HG03103 (cell line): ENCODE measurements around the gene SETBP1.

Source experiments
- ATAC-seq: cut with Tn5 transposase; IDR thresholded peaks from one replicate; pipeline ENCODE4 v1.9.1; 2021; ENCODE audit warnings: low read depth; ENCODE audit not compliant: unreplicated experiment

The SETBP1 gene

DNA sequence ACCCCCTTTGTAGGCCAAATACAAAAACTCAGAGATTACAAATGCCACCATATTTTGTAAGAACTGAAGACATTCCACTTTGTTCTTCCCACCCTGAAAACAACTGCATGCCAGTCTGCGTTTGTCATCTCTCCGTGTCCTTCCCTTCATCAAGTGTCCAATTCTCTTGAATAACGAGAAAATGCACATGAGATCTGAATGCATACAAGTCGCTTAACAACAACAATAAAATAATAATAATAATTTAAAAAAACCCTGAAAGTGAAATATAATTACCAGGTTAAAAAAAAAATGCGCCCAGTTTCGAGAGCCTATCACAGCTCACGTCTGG lies 2.0 kb upstream of the SETBP1 start:
- ATAC-seq, result no peak

DNA sequence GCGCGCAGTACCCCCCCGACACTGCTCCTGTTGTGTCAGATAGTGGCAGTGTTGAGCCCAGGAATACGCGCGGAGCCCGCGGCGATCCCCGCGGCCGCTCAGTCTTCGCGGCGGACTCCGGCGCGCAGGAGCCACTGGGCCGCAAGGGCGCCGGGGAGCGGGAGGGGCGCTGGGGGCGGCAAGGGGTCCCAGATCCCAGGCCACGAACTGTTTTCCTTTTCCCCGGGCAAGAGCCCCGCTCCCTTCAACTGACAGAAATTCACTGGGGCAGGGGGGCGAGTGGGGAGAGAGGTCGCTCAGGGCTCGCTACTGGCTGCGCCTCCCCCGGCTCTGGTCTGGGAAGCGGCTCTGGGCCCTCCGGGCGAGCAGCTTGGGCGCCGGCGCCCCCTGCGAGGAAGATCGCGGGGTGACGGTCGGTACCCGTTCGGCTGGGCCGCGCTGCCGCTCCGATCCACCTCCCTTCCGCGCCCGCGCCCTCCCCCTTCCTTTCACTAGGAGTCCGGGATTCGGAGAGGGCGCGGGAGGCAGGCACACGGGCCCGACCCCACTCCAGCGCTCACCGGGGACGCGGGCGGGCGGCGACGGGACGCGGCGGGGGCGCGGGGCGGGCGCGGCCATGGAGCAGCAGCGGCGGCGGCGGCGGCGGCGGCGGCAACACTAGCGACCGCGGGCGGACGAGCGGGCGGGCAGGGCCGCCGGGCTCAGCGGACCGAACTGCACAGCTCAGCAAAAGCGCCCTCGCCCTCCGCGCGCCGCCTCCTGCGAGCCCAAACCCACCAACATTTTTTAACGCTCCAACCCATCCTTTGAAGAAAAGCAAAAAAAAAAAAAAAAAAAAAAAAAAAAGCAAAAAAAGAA lies 1.4 kb upstream of the SETBP1 start:
- ATAC-seq, result peak; percentile 83

DNA sequence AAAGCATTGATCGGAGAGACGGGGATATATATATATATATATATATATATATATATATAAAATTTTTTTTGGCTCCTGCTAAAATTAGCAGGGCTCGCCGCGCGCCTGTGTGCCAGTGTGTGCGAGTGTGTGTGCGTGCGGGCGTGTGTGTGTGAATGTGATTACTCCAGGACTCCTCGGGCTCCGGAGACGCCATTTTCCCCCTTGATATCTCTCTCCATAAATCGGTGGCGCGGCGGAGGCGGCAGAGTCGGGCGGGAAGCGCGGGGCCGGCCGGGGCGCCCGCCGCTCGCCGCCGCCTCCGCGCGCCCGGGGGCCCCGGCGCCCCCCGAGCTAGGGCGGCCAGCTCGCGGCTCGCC lies 795 bp upstream of the SETBP1 start:
- ATAC-seq, result no peak

DNA sequence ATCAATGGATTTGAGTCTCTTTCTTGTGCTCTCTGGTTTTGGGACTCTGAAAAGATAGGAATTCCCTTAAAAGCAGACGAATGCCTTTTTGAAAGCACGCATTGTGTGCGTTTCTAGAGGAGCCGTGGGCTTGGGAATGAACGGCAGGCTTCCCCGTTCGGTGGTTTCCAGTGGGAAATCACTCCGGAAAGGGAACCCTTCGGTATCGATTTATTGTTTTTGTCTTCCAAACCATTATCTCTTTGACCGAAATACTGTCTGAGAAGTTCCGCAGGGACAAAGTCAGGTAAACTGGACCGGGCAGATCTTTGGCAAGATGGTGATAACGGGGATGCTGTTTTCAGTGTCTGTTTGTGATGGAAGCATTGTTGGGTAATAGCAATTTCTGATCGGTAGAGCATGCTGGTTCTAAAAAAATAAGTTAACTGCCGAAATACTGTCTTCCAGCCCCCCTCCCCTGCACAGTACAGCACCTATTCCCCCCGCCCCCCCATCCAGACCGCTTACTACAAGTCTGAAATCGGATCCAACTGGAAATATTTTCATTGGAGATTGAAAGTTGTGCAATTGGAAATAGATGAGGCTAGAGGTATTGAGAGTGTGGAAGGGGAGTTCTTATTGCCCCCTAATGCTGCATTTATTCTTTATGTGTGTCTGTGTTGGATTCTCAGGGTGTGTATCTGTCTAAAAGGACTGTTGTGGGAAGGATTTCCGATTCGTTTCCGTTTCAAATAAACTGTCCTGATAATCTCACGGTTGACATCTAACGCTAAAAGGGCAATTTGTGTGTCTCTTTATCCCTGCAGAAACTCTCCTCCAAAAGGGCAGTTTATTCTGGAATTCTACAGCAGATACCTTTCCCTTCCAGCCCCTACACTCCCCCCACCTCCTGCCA lies 635 bp downstream of the SETBP1 start:
- no peak for ATAC-seq

DNA sequence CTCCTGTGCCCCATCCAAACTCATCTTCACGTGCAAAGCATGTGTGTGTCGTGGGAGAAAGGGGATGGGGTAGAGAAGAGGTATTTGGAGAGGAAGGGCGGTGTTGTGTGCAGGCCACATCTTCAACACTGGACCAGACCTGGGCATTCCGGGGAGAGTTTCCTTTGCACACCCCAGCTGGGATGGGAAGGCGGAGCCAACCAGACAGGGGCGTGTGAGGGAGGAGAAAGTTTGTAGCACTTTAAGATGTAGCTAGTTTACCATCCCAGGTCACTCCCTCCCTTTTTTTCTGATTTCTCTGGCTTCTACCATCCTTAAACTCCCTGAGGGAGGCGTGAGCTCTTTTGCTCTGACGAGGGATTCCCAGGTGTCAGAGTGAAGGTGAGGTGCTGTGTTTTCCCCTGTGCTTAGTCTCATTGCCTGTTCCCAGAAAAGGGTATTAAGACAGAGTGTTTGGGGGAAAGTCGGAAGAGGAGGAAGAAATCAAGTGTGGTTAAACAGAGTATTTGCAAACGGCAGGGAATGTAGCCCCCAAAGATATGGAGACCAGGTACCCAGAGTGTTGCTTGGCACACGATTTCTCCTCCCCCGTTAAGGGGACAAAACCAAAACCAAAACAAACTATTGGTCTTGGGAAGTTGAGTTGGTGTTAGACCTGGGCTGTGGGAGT lies 1.6 kb downstream of the SETBP1 start:
- no peak for ATAC-seq

DNA sequence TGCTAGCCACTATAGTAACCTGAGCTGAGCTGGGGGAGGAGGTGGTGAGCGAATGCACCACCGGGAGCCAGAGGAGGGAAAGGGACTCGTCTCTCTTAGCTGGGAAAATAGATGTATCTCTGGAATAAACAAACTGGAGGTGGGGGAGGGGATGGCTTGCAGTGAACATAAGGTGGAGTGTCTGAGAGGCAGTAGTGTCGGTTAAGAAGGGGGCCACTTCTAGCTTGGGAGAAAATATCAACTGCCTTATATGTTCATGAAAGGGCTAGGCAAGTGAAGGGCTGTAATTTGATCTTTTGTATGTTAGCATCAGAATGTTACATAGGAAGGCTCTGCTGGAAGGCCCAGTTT lies 2.2 kb downstream of the SETBP1 start:
- no peak for ATAC-seq

DNA sequence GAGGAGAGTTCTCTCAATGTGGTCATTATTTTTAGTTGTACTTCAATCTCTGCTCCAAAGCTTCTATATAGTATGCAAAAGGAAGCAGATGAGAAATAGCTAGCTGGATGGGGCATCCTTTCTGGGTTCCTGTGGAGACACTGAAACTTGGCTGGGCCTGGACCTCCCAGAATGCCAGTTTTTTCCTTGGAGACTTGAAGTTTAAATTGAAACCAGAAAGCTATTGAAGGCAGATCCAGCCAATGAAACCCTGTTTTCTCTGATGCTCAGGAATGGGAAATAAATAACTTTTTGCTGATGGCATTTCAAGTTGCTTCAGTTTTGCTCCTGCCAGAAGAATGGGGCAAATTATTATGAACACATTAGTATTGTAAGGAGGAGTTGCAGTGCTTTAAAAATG lies 2.9 kb downstream of the SETBP1 start:
- no peak for ATAC-seq

DNA sequence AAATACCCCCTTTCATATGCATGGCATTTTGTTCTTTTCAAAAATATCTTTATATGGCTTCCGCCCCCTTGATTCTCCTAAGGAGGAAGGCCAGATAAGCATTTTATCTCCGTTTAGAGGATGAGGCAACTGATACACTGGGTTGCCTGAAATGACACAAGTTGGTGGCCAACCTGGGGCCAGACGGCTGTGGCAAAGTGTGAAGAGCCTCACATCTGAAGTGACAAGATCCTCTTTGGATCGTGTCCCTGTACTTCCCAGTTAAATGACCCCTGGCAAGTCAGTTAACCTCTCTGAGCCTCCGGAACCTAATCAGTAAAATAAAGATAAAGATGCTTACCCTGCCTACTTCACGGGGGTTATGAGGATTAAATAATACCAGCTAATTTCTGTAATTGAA lies 4.6 kb downstream of the SETBP1 start:
- no peak for ATAC-seq

DNA sequence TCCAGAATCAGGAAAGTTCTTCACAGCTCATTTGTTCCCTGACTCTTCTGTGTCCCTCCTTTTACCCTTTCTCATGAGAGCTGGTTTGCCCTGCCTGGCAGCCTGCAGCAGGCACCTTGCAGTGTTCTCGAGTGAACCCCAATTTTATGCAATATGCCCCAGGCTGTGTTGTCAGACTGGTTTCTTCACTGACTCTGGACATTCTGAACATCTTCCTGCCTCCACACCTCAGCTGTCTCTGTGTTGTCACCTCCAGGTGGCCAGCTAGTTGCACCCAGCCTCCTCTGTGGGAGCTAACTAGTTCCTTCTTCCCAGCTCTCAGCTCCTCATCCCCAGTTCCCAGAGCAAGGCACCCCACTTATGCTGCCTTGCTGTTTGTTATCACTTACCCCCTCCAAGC lies 5.5 kb downstream of the SETBP1 start:
- no peak for ATAC-seq

DNA sequence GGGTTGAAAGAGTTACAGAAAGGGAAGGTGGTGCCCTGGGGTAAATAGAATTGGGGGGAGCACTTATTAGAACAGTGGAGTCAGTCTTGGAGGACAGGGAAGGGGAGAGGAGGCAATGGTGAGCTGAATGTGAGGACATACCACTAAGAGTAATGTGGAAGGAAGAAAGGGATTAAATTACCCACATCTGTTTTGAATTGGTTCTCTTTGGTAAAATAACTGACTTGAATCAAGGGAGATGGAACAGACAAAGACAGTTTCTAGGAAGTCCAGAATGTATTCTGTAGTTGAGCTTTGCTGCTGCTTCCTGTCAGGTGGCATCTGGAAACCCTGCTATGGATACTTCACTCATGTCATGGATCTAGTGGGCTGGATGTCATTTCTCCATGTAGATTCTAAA lies 6.7 kb downstream of the SETBP1 start:
- no peak for ATAC-seq

DNA sequence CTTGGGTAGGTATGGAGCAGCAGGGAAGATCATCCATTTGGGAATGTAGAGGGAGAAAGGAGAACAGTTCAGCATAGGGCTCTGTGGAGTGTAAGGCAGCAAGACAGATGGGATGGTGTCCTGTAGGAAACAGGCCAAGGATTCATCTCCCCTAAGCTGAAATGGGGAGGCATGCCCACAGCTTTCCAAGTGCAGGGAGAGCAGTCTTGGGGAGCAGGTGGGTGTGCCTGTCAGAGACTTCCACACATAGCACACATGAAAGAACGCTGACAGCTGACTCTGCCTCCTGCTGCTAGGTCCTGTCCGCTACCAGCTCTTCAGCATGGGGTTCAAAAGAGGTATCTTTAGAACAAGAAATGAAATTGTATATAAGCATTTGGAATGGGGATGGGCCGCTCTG lies 9.0 kb downstream of the SETBP1 start:
- ATAC-seq, result no peak

DNA sequence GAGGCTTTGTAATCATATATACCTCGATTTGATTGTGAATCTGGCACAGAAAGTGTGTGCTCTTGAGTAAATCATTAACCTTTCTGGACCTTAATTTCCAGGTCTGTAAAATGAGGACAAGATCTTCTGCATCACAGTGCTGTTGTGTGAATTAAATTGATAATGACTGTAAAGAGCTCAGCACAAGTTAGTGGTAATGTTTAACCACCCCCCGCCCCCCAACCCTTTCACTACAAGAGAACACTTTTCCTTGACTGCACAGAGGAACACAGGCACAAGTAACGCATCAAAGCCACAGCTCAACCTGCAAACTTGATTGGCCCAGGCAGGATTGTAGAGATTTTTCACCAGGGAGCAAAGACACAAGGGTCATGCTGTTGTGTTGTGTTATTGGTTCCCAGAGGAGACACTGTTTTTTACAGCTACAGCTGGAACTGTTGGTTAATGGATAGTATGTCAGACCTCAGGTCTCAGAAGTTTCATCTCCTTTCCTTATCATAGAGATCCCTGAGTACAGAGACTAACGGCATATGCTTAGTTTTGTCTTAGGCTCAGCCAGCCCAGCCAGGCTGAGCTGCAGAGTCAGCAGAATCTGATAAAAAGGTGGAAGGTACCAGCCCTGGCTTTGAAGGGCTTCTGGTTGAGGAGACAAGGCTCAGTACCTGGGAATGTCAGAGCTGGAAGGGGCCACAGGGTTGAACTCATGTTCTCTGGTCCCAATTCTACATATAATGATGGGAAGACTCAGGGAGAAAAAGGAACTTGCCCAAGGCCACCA lies 10.6 kb downstream of the SETBP1 start:
- ATAC-seq, result no peak

DNA sequence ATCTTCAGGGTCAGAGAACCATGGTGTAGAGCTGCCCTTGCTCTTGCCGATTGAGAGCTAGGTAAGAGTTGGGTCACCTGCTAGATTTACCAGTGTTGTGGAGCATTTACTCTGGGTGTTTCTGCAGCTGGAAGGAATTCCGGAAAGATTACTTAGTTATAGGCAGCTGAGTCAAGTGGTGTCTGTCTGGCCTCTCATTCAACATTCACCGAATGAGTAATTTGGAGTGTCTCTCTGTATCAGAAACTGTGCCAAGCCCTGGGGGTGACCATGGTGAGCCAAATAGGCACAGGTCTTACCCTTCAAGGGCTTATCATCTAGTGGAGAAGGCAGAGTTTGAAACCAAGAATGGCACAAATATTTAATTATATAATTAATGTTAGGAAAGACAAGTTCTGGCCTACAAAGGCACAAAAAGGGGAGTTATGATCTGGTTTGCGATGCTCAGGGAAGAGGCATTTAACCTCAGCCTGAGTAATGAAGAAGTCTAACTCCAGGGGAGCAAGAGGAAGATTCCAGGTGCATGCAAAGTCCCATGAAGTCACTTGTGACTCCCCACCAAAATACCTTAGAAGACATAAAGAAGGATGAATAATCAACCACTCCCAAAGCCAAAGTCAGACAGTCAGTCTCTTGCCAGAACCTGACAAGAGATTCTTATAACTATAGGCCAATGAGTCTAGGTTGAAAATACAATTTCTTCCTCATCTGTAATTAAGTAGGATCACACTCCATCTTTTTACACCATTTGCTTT lies 12.5 kb downstream of the SETBP1 start:
- no peak for ATAC-seq

DNA sequence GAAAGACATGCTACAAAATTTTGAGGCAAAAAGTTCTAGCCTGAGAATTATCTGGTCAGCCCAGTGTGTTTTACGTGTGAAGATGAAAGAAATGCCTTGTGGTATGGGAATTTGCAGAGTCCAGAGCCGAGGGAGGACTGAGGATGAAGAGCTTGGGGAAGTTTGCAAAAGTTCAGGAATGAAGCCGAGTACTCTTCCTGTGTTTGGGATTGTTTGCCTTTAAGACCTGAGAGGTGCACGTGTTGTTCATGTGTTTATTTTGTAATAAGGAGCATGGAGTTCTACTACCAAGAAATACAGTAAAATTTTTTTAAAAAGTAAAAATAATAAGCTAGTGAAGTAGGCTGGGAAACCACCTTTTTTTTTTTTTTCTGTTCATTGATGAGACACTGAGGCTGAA lies 14.8 kb downstream of the SETBP1 start:
- no peak for ATAC-seq

DNA sequence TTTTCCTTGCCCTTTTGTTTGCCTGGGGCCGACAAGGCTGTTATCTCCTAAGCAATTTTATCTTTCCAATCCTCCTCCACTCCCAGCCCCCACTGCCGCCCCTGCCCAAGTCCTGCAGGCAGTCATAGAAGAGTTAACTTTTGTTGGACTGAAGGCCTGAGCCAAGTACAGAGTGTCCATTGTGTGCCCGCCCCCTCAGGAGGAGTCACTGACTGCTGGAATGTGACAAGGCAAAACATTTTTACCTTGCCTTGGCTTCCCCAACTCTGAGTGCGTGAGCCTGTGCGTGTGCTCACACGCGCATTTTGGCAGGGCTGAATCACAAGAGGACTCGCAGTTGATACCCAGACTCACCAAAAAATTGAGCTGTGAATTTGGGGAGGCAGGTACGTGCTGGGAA lies 16.2 kb downstream of the SETBP1 start:
- no peak for ATAC-seq

DNA sequence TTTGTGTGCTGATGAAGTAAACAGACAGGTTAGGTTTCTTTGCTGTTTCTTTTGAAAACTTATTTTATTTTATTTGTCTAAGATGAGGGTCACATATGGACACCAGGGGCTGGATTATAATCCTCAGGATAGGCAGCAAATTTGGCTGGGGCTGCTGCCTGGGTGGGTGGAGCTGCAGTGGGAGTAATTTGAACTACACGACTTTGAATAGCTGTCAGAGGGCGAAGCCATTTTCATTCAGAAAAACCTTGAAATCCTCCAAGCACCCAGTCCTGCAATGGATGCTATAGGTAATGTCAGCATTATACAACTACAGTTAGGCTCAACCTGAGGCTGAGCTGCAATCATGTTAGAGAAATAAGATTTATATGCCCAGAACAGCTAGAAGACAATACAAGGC lies 16.6 kb downstream of the SETBP1 start:
- ATAC-seq, result no peak

DNA sequence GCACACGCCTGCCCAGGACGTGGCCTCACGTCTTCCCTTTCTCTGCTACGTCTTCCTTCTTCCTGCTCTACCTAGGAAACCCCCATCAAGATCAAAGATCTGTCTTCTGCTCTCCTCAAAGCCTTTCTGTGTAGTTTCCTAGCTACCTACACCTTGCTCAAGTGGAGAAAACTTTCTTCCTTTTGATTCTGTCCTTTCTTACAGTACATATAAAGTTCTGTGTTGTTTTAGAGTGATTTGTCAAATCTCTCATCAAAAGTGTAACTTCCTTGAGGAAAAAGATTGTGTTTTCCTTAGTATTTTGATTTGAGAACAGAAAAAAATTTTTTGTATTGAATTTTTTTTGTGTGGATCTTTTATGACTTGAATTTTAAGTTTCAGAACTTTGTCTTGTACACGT lies 17.8 kb downstream of the SETBP1 start:
- ATAC-seq, result no peak

DNA sequence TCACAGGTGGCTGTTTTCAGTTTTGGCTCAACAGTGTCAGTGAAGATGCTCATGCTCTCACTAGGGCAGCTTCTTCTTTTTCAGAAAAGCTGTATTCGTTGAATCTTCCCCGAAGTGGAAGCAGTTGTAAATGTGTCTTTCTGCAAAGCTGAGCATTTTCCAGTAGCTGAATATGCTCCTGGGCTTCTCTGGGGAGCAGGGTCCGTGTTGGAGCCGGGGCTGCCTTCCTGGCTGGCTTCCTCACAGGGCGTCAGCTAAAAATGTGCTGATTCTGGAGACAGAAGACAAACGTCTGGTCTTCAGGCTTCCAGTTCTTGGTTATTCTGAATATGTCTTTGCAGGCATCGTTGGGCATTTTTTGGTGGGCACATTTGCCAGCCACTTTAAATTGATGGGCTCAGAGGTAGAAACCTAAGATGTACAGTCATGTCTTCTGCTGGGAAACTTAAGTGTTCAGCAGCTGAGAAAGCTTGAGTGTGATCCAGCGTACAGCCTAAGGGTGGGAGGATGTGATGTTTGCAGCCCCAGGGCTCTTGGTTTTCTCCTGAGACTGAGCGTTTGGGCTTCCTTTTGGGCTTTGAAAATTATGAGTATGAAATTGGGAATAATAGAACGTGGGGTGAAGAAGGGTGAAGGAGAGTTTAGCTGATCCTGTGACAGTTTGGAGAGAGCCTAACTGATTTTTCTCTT lies 19.0 kb downstream of the SETBP1 start:
- no peak for ATAC-seq

DNA sequence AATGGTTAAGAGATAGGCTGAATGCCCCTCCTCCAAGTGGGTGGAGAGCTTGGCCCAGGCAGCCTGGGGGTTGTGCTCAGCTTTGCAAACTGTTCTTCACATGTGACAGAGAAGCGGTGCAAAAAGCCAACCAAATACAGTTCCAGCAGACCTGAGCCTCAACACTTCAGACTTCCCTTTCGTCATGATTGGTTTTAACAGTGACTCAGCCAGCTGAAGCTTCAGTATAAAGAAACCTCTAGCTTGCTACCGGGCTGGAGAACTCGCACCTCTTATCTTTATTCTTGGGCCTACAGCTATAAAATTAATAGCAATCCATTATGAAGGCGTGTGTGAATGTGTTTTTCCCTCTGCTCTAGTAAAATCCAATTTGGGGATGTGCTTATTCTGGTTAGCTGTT lies 20.0 kb downstream of the SETBP1 start:
- peak; percentile 83 for ATAC-seq

DNA sequence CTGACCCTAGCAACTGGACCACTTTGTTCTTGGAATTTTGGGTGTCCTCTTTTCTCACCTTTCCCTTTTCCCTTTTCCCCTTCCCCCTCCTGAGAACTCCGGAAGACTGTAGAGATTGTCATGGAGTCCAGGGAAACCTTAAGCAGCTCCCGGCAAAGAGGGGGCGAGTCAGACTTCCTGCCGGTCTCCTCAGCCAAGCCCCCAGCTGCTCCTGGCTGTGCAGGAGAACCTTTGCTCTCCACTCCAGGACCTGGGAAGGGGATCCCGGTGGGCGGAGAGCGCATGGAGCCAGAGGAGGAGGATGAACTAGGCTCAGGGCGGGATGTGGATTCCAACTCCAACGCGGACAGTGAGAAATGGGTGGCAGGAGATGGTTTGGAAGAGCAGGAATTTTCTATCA lies 20.5 kb downstream of the SETBP1 start:
- ATAC-seq, result no peak
